Central memory CD4-positive, alpha-beta T cell (primary cell): ENCODE data around the gene DGCR2.

Experiments used
- DNase-seq: peaks from one replicate; pipeline ENCODE4 v3.0.0; 2022

Gene DGCR2

GRCh38 chr22:19146215-19146968 lies 24.2 kb upstream of the DGCR2 start:
- no peak for DNase-seq

- DNase-seq: peak; percentile 27
These were observed 21.8 kb upstream of the DGCR2 start for GRCh38 chr22:19143967-19144400.

GRCh38 chr22:19143212-19143611 lies 21.0 kb upstream of the DGCR2 start:
- no peak for DNase-seq

GRCh38 chr22:19142394-19142793 lies 20.2 kb upstream of the DGCR2 start:
- no peak for DNase-seq

GRCh38 chr22:19139974-19140373 lies 17.8 kb upstream of the DGCR2 start:
- no peak for DNase-seq

- DNase-seq: no peak
These were observed 16.8 kb upstream of the DGCR2 start for GRCh38 chr22:19139001-19139356.

GRCh38 chr22:19138217-19139000 lies 16.2 kb upstream of the DGCR2 start:
- no peak for DNase-seq

- no peak for DNase-seq
These were observed 15.4 kb upstream of the DGCR2 start for GRCh38 chr22:19137384-19138216.

GRCh38 chr22:19136915-19137314 lies 14.7 kb upstream of the DGCR2 start:
- no peak for DNase-seq

- DNase-seq: no peak
These were observed 12.7 kb upstream of the DGCR2 start for GRCh38 chr22:19134874-19135273.

GRCh38 chr22:19134176-19134831 lies 12.1 kb upstream of the DGCR2 start:
- DNase-seq: no peak

GRCh38 chr22:19133561-19133960 lies 11.3 kb upstream of the DGCR2 start:
- DNase-seq: no peak

GRCh38 chr22:19132693-19133400 lies 10.6 kb upstream of the DGCR2 start:
- DNase-seq: no peak

GRCh38 chr22:19132153-19132552 lies 9.9 kb upstream of the DGCR2 start:
- no peak for DNase-seq

- DNase-seq: no peak
These were observed 9.4 kb upstream of the DGCR2 start for GRCh38 chr22:19131685-19132015.

- no peak for DNase-seq
These were observed 8.9 kb upstream of the DGCR2 start, which contains the start of gene TSSK2 for GRCh38 chr22:19130959-19131684. Gene TSSK2 (plus strand): TSS chr22:19131308. CDS start chr22:19131400, 92 bp downstream.

- no peak for DNase-seq
These were observed 7.7 kb upstream of the DGCR2 start for GRCh38 chr22:19129871-19130270.

- DNase-seq: no peak
These were observed 6.9 kb upstream of the DGCR2 start for GRCh38 chr22:19128946-19129727.

GRCh38 chr22:19128009-19128401 lies 5.8 kb upstream of the DGCR2 start:
- DNase-seq: no peak

GRCh38 chr22:19127329-19128008 lies 5.3 kb upstream of the DGCR2 start:
- DNase-seq: no peak
